Pulmonary artery endothelial cell (primary cell): ENCODE data around the gene KSR2. TPM values are rescaled to one million over a fixed set of nuclear protein-coding genes. Genes with fewer than 3 reads are reported as not detected.
"Not testable (repeated sequence)": the region's sequence is repeated elsewhere in the genome, so short reads cannot be mapped to it uniquely, and the experiment has no call there.

Source experiments
- DNase-seq: peaks from one replicate; pipeline ENCODE4 v3.0.0-alpha.2; 2011; ENCODE audit warnings: low read depth, low spot score
- total RNA-seq: library from RNA; depleted of rRNA; stranded (reverse); fragments of >200 nt; gene quantifications from 2 replicates; pipeline ENCODE4 v1.2.3, GENCODE V29; 2014

The KSR2 gene
- total RNA-seq, 1 donor from 2014 or later = 0.99 TPM

DNA sequence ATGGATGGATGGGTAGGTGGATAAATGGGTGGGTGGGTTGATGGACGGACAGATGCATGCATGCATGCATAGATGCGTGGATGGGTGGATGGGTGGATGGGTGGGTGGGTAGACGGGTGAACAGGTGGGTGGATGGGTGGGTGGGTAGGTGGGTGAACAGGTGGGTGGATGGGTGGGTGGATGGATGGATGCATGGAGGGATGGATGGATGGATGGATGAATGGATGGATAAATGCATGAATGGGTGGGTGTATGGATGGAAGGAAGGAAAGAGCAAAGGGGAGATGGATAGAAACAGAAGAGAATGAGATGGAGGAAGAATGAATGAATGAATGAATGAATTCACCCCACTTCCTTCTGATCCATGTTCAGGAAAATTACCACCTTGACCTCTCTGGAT lies 143.0 kb downstream of the KSR2 start:
- DNase-seq = no peak

- DNase-seq = no peak
Measured at GRCh38 chr12:117821480-117822175, 147.2 kb downstream of the KSR2 start.

- no peak for DNase-seq
Measured at GRCh38 chr12:117820216-117820907, 148.4 kb downstream of the KSR2 start.

- no peak for DNase-seq
Measured at GRCh38 chr12:117819160-117819559, 149.6 kb downstream of the KSR2 start.

DNA sequence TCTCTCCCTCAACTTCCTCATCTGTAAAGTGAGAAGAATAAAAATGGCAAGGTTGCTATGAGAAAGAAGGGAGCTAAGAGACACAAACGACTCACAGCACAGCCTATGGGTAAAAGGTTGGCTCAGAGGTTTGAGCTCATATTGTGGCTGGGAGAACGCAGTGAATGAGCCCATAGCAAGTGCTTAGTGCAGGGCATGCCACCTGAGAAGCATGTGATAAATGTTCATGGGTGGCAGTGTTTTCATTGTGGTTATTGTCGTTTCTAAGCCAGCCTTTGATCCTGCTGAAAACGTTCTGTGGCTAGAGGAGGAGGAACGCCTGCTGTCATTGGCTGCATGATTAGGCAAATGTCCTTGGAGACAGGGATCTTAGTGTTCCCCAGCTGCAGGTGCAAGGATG lies 150.4 kb downstream of the KSR2 start:
- DNase-seq = no peak

DNA sequence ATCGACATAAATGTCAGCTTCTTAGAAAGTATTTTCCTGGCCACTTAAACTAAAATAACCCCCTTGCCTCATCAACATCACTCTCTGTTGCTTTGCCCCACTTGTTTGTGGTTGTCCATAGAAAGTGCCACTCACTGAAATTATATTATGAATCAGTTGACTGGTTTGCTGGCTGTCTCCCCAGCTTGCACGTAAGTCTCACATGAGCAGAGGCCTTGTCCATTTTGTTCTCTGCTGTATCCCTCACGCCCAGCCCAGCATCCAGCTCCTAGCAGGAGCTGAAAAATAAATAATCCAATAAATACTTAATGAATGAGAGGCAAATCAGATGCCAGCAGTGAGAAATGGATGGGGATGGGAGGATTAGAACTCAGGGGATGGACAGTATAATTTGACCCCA lies 159.3 kb downstream of the KSR2 start:
- no peak for DNase-seq

- DNase-seq = no peak
Measured at GRCh38 chr12:117807946-117808345, 160.8 kb downstream of the KSR2 start.

DNA sequence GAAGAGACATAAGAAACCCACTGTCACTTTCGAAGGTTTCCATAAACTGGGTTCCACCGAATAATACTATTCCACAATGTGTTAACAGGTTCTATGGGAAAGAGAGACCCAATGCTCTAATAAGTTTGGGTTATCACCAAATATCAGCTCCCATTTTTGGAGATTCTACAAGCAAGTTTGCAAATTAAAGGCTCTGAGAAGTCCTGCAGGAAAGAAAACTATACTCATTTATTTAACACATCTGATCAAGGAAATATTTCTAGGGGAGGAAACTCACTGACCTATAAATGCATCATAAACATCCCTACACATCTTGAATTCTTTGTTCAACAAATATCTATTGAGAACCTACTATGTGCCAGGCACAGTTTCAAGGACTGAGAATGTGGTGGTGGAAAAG lies 161.4 kb downstream of the KSR2 start:
- DNase-seq = no peak

DNA sequence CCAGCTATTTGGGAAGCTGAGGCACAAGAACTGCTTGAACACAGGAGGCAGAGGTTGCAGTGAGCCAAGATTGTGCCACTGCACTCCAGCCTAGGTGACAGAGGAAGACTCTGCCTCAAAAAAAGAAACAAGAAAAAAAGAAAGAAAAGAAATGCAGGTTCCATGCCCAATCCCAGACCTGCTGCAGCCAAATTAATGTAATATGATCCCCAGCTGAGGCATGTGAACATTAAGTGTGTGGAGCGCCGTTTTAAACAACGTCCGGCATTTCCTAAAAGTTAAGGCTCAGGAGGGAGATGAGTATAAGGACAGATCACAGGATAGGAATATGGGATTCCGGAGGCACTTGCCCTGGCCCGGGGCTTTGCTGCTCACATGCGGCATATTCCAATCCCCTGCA lies 162.9 kb downstream of the KSR2 start:
- DNase-seq = no peak

GRCh38 chr12:117803001-117803400 lies 165.8 kb downstream of the KSR2 start:
- DNase-seq = no peak

GRCh38 chr12:117800711-117801110 lies 168.1 kb downstream of the KSR2 start:
- not testable (repeated sequence) for DNase-seq

DNA sequence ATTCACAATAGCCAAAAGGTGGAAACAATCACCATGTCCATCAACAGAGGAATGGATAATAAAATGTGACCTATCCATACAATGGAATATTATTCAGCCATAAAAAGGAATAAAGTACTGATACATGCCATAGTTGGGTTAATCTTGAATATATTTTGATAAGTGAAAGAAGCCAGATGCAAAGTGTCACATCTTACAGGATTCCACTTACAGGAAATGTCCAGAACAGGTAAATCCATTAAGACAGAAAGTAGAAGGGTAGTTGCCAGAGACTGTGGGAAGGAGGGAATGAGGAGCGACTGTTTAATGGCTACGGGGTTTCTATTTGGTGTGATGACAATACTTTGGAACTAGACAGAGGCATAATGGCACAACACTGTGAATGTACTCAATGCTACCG lies 171.6 kb downstream of the KSR2 start:
- no peak for DNase-seq

DNA sequence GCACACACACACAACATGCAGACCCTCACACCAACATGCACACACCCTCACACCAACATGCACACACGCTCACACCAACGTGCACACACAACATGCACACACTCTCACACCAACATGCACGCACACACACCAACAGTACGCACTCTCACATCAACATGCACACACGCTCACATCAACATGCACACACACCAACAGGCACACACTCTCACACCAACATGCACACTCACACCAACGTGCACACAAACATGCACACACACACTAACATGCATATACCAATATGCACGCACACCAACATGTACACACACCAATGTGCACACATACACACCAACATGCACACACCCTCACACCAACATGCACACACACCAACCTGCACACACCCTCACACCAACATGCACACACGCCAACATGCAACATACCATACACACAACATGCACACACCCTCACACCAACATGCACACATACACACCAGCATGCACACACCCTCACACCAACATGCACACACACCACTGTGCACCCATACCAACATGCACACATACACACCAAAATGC lies 175.8 kb downstream of the KSR2 start:
- no peak for DNase-seq

DNA sequence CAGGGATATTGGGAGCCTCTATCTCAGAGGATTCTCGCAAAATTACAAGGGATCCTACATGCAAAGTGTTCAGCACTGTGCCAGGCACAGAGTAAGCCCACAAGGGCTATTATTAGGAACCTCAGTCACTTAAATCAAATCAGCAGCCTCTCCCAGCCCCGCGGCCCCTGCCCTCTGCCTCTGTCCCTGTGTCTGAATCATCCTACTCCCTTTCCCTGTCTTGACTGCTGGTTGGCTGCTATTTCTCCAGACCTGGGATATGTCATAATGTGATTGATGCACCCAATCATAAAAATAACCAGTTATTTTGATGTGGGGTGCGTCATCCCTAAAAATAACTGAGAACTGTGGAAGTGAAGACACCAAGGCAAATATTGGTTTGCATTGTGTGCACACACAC lies 176.3 kb downstream of the KSR2 start:
- DNase-seq = no peak

- DNase-seq = no peak
Measured at GRCh38 chr12:117790948-117791347, 177.8 kb downstream of the KSR2 start.

GRCh38 chr12:117790198-117790597 lies 178.6 kb downstream of the KSR2 start:
- no peak for DNase-seq

DNA sequence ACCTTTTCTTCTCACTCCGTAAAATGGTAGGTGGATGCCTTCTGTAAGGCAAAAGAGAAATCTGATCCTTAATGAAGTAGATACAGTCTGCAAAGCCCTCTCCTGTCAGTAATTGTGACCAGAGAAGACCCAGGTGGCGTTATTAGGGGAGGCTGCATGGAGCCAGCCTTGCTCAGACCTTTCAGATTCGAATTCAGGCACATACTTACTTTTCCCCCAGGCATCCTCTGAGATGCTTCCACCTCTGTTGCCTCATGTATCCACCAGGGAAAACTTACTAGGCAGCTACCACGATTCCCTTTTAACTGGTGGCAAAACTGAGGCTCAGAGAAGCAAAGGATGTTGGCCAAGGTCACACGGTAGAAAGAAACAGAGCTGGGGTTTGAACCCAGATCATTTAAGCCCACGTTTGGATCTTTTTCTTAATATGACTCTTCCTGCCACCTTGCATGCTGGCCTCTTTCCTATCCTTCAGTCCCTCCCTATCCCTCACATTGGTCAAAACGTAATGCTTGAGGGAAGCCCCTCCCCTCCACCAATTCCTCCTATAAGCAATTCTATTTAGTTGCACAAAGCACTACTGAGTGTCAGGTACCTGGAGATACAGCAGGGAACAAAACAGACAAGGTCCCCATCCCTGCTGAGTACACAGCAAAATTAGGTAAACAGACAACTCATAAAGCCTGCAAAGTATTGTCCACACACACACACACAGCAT lies 179.4 kb downstream of the KSR2 start:
- DNase-seq = no peak

- DNase-seq = no peak
Measured at GRCh38 chr12:117778656-117779055, 190.1 kb downstream of the KSR2 start.

GRCh38 chr12:117774941-117775775 lies 193.6 kb downstream of the KSR2 start:
- no peak for DNase-seq

DNA sequence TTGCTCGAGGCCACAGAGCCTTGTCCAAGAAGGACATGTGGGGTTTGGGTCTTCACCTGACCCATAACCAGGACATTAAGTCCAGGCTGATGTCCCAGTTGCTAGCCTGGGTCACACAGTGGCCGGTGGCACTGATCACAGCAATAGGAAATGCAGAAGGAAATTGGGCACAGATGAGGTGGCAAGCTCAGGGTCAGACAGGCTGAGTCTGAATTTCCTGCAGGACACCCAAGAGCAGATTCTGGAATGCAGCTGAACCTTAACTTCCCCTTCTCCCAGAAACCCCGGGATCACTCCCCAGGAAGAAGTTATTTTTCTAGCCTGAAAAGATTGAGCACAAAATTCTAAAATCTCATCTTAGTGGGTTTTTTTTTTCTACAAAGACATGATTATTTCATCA lies 199.9 kb downstream of the KSR2 start:
- DNase-seq = no peak

DNA sequence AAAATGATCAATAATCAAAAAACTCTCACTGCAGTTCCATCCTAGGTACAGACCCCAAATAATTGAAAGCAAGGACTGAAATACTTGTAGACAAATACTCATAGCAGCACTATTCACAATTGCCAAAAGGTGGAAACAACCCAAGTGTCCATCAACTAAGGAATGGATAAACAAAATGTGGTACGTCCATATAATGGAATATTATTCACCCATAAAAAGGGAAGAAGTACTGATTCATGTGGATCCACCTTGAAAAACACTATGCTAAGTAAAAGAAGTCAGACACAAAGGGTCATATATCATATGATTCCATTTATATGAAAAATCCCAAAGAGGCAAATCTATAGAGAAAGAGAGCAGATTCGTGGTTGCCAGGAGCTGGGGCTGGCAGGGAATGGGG lies 202.8 kb downstream of the KSR2 start:
- DNase-seq = no peak
